HG03135 (cell line): ENCODE results near the gene TTLL6.

Experiments used
- ATAC-seq: cut with Tn5 transposase; IDR thresholded peaks from one replicate; pipeline ENCODE4 v1.9.1; 2021; ENCODE audit warnings: mild to moderate bottlenecking, moderate library complexity; ENCODE audit not compliant: unreplicated experiment

Gene TTLL6

DNA sequence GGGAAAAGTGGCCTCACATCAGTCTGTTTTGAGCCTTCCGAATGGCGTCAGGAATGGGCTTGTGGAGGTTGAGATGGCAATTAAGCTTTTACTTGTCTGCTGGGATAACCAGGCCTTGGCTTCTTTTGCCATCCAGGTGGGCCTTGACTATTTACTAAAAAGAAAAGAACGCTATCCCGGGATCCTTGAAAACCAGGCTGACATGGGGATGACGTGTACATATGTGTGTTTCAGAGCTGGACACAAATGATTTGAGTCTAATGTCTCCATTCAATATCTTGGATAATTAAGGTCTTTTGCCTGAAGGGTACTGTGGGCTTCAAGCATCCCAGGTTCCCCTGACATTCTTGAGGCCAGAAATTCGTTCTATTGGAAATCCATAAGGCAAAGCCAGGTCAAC lies 55.9 kb downstream of the TTLL6 start:
- no peak for ATAC-seq

DNA sequence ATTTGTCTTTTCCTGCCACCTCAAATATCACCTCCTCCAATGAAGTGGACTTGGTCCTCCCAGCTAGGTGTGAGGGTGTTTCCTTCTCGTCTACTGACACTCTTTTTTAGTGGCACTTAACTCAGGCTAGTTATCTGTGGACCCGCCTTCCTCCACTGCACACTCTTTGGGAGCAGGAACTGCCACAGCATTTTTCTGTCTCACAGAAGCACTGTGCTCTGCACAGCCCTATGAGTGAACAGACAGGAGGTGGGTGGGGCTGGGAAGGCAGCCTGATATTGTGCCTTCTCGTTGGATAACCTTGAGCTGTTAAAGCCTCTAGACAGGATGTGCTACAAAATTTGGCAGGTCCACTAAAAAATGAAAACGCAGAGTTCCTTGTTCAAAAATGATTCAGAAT lies 56.6 kb downstream of the TTLL6 start:
- no peak for ATAC-seq

DNA sequence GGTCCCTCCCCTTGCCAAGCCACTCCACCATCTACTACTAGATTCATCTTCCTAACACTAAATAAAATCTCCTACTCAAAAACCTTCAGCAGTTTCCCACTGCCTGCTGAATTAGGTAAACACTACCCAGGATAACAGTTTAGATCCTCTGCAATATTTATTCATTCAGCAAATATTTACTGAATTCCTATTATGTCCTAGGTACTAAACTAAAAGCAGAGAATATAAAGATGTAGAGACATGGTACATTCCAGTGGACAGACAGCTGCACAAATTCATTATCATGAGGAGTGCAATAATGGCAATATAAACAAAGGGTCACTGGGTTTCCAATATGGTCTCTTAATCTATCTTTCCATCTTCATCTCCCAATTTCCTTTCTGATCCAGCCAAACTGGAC lies 57.7 kb downstream of the TTLL6 start:
- ATAC-seq = no peak

- no peak for ATAC-seq
Observed at GRCh38 chr17:48757524-48757961, 59.5 kb downstream of the TTLL6 start.

DNA sequence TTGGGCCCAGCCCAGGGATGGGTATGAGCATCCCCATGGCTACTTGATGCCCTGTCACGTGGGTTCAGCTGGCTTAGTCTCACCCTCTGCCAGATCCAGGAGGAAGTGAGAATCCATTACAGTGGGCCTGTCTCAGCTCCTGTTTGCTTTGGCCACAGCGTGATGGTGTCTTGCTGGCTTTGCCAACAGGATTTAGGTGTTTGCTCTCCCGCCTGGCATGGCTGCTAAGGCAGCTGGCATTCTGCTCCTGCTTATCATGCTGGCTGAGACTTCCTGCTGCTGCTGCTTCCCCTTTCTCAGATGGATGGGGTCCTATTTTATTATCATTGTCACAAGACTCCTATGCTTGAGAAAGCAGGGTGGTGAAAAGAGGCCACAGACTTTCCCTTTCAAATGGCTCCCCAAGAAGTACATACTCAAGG lies 60.2 kb downstream of the TTLL6 start:
- no peak for ATAC-seq

DNA sequence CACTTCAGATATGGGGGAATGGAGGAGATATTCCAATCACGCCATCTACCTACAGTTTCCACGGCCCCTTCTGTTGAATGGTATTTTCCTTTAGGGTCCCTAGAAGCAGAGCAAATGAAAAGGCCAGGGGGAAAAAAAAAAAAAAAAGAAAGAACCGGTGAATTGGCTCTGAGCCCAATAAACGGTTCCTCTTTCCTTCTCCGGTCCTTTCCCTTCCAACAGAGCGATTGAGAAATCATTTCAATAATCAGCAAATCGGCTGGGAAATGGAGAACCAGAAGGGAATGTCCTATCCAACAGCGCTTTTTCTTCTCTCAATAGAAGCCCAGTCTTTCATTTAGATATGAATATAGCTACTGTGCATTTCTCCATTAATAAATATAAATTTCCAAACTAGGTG lies 61.7 kb downstream of the TTLL6 start:
- no peak for ATAC-seq

GRCh38 chr17:48754500-48755261 lies 62.3 kb downstream of the TTLL6 start:
- no peak for ATAC-seq

GRCh38 chr17:48753794-48754499 lies 63.1 kb downstream of the TTLL6 start:
- no peak for ATAC-seq

DNA sequence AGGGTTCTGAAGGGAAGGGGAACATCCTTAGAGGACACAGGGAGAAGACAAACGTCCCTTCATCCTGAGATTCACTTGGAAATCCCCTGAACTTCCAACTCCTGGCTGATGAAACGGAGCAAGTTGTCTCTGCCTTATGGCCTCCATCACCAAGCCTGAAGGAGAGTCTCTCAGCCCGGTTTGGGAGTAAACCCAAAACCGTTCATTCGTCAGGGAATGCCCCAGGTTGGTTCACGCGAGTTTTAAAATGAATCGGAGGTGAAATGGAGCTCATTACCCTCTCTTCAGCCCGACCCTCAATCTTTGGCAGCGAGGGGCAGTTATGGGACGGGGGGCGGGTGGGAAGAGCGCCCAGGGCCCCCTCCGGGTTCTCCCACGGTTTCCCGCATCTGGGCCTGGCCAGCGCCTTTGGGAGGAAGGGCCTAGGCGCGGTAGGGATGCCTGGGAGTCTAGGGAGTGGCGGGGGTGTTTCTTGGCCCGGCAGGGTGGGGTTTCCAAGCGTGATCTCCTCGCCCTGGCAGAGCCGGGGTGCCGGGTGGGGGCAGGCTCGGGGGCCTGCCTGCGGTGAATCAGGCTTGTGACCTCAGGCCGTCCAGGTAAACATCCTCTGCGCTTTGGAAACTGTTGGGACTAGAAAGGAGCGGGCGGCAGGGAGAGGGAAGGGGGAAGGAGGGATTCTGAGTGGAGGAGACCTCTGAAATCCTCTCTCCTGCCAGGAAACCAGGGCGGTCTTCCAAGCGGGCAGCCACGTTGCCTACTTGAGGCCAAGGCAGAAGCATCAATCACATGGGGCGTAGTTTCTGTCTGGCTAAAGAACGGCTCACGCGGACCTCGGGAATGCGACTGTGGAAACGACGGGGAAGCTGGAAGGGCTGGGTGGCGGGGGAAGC lies 64.4 kb downstream of the TTLL6 start:
- ATAC-seq = no peak

- ATAC-seq = no peak
Observed at GRCh38 chr17:48751733-48752398, 65.2 kb downstream of the TTLL6 start.

- ATAC-seq = no peak
Observed at GRCh38 chr17:48751172-48751571, 65.9 kb downstream of the TTLL6 start.

DNA sequence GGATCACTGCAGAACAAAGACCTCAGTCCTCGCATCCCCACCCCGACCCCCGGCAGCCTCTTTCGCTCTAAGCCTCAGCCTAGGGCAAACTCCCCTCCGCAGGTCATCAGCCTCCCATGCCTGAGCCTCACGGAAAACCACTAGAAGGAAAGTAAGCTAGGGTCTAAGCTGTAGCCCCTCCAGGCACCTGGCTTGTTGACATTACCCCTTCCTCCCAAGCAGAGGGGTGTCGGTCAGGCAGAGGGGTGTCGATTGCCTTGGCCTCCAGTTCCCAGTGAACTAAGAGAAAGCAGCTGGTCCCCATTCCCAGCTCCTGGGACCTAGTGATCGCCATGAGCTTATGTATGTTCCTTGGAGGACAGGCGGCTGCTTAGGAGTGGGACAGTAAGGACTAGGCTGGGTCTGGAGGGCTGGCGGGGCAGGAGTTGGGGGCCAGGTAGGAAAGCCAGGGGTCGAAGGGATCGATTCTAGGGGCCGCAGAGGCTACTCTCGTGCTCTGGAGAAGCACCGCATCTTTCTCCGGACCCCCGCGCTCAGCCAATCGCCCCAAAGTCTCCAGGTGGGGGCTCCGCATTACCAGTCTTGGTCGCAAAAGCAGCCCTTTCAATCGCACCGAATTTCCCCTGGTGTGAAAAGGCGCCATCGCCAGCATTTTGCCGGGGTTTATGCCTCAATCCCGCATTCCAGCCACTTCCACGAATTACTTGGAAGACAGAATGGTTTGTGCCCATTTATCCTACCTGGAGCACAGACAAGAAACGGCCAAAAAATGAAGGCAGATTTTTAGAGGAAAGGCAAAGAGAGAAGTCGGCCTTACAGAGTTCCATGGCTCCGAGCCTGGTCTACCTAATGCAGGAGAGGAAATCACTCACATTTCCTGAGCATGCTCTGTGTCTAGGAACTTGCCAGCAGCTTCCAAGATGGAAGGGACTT lies 67.1 kb downstream of the TTLL6 start:
- no peak for ATAC-seq

DNA sequence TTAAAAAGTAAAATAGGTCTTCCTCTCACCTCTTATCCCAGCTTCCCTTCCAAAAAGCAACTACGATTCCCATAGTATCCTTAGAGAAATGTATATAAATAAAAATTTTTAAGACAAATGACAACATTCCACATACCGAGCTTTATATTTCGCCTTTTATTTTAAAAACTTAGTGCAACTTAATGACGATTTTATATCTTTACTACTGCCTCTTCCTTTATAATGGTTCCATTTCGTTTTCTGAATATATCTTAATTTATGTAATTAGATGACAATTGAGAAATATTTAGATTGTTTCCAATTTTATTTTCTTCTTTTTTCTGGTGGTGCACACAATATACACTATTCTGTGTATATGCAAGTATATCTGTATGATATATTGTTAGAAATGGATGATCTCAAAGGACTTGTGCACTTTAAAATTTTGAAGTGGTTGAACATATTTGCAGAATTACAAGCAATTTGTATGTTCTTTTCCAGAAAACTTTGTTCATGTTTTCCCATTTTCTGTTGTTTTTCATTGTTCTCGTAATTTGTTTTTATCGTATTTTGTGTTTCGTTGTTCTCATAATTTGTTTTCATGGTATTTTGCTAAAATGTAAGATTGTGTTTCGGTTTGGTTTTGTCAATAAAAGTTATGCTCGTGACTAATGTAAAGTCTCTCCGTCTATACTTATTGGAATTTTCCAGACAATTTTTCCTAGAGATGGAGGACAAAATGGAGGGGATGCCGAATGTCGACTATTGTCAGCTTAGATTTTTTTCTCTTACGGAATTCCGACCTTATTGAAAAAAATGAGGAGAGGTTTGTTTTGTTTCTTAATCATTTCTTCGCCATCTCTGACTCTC lies 68.1 kb downstream of the TTLL6 start:
- no peak for ATAC-seq

- no peak for ATAC-seq
Observed at GRCh38 chr17:48747445-48748363, 69.3 kb downstream of the TTLL6 start.

DNA sequence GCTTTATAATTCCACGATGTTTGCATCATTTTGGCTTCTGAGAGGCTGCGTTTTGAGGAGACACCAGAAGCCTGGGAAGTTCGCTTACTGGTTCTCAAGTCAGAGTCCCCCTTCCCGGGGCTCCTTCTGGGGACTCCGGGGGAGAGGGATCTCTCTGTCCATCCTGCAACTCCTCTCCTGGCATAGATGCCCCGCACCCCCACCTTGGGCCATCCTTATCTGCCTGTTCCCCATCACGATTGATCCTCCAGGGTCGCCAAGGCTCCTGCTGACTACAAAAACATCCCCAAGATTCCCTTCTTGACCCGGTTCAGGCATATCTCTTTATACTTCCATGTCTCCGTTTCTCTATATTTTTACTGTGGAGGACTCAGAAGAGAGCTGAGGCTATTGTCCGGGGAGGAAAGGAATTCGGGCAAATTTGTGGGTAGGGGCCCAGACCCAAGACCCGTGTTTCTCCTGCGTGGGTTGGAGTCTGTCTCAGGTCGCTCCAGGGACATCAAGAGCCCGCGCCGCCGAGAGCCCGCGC lies 70.0 kb downstream of the TTLL6 start:
- no peak for ATAC-seq

- ATAC-seq = no peak
Observed at GRCh38 chr17:48745381-48746275, 71.4 kb downstream of the TTLL6 start.

DNA sequence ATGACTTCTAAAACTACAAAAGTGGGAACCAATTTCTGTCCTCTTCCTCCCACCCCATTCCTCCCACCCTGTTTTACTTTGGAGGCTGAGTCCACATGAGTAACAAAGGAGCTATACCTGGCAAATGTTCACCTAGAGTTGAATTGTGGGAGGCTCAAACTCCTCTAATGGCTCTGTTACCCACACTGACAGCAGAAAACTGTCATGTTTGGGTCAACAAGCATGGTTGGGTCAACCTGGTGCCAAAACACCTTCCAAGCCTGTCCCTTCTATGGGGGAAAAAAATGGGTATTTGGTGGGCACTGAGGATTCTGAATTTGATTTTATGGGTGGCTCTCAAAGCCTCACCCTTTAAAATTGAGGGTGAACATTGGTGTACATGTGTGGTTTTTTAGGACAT lies 76.5 kb downstream of the TTLL6 start:
- ATAC-seq = no peak
